HG03175 (cell line): ENCODE results near the gene KCNQ1.

Experiments used
- ATAC-seq: cut with Tn5 transposase; IDR thresholded peaks from one replicate; pipeline ENCODE4 v1.9.1; 2021; ENCODE audit warnings: mild to moderate bottlenecking, moderate library complexity; ENCODE audit not compliant: unreplicated experiment

Gene KCNQ1

DNA sequence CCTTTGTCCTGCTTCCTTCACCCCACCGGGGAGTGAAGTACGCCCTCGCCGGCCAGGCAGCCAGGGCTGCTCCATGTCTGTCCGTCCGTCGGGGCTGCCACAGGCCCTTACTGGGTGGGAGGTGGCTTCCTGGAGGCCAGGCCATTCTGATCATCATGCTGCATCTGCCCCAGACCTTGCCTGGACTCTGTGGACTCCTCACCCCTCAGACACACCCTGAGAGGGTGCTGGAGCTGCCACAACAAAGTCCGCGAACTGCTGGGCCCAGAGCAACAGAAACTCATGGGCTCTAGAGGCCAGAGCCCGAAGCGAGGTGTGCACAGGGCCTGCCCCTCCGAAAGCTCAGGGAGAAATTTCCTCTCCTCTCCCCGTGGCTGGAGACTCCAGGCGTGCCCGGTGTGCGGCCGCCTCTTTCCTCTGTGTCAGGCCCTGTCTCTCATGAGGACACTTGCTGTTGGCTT lies 130.8 kb downstream of the KCNQ1 start:
- no peak for ATAC-seq

GRCh38 chr11:2576111-2576510 lies 131.3 kb downstream of the KCNQ1 start:
- no peak for ATAC-seq

GRCh38 chr11:2576549-2576948 lies 131.7 kb downstream of the KCNQ1 start:
- no peak for ATAC-seq

GRCh38 chr11:2577031-2577990 lies 132.5 kb downstream of the KCNQ1 start:
- ATAC-seq: no peak

- no peak for ATAC-seq
Measured at GRCh38 chr11:2577991-2578928, 133.5 kb downstream of the KCNQ1 start.

DNA sequence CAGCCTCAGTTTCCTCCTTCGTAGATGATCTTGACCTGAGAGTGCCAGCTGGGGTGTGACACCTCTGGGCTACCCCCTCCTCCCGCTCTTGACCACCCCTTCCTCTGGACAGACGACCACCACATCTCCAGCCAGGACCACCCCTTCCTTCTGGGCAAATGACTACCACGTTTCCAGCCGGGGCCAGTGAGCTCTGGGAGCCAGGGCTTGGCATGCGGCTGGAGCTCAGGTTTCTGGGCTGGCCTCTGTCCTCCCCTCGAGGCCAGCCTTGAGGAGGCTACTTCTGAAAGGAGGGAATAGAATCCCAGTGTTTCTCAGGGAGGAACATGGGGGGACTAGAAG lies 134.1 kb downstream of the KCNQ1 start:
- no peak for ATAC-seq

- no peak for ATAC-seq
Measured at GRCh38 chr11:2579315-2580060, 134.7 kb downstream of the KCNQ1 start.

DNA sequence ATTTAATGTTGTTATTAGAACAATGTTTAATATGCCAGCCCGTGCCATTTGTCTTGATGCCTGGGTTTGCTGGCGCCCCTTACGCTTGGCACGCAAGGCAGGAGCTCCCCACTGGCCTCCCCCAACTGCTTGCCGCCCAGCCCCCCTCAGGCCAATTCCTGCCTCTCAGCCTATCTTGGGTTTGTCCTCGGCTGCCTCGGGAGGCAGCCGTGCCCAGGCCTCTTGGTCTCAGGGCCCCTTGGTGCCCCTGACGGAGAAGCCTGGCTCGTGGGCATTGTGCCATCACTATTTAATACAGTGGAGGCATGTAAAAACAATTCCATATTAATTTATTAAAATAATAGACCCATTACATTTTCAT lies 135.2 kb downstream of the KCNQ1 start:
- ATAC-seq: no peak

- no peak for ATAC-seq
Measured at GRCh38 chr11:2580571-2581001, 135.8 kb downstream of the KCNQ1 start.

GRCh38 chr11:2581151-2581930 lies 136.5 kb downstream of the KCNQ1 start:
- ATAC-seq: no peak

DNA sequence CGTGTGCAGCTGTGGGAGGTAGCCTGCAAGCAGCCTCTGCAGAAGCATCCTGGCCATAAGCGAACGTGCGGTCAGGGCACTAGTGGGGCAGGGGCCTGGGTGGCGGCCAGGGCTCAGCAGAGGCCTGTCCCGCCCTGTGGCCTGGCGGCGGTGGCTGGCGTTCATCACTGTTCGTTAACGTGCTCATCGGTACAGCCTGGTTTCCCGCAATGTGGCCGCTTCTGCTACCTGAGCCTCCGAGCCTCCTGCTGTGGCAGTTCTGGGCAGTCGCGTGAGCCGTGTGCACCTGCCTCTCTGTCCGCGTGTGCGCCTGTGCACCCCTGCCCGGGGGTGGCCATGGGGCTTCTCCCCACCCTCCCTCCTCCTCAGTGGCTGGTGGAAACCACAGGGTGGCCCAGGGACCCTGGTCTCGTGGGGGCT lies 137.1 kb downstream of the KCNQ1 start:
- no peak for ATAC-seq

- no peak for ATAC-seq
Measured at GRCh38 chr11:2582351-2582945, 137.6 kb downstream of the KCNQ1 start.

GRCh38 chr11:2582946-2583604 lies 138.3 kb downstream of the KCNQ1 start:
- ATAC-seq: no peak

DNA sequence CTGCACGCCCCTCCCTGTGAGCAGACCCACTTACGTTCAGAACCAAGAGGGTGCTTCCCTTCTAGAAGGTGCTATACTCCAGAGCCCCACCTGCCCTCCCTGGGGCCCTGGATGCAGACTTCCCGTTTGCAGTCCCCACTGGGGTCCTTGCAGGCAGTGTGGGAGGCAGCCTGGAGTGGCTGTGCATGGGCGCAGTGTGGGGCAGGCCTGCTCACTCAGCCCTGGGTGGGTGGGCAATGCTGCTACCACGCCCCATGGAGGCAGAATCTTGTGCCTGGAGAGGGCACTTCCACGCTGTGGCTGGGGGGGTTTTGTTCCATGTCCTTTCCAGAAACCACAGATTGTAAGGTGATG lies 138.8 kb downstream of the KCNQ1 start:
- ATAC-seq: no peak

DNA sequence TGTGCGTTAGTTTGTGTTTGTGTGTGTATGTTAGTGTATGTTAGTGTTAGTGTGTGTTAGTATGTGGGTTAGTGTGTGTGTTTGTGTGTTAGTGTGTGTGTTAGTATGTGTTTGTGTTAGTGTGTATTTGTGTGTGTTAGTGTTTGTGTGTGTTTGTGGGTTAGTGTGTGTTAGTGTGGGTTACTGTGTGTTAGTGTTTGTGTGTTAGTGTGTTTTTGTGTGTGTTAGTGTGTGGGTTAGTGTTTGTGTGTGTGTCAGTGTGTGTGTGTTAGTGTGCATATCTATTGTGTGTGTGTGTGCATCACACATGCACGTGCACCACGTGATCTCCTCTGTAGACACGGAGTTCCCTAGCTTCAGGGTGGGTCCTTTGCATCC lies 139.6 kb downstream of the KCNQ1 start:
- no peak for ATAC-seq

DNA sequence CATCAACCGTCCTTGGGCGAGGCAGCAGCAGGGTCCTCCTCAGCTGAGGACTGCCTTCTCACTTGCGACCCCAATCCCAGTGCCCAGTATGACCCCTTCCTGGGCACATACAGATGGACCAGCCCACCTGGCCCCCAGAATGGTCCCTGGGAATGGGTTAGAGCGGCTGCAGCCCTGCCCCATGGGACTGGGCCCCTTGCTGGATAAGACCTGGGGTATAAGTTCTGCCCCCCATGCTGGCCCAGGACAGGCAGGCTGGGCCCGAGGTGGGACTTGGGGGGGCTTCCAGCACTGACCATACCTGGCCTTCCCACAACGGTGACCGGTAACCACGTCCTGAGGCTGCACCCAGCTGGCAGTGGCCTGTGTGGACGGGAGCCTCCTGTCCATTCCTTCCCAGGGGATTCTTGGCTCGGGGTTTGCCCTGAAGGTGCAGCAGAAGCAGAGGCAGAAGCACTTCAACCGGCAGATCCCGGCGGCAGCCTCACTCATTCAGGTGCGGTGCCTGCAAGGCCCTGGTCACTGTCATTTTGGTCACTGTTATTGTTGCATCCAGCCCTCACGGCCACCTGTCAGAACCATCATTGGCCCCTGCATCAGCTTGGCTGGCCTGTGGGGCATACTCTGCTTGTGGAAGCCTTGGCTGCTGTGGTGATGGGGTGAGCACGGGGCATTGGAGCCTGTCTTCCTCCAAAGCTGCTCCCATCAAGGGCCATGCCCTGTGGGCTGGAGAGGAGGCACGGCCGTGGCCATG lies 140.2 kb downstream of the KCNQ1 start:
- no peak for ATAC-seq

DNA sequence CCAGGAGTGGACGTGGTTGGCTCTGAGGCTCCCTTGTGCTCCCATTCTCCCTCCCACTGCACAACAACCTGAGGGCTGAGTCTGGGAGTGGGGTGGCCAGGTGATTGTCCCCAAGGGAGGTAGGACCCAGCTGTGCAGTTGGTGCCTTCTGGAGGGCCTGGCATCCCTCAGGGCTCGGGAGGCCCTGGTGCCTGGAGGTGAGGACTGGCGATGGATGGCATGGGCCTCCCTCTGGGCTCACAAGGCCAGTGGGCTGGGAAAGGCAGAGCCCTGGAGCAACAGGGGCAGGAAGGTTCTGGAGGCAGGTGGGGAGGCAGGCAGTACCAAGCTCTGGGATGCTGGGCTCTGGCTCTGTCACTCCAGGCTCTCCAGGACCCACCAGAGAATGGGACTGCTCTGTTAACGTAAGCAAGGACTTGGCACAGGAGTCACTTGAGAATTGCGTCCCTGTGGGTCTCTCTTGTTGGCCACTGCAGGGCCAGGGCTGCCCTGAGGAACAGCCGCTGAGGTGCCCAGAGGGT lies 140.8 kb downstream of the KCNQ1 start:
- no peak for ATAC-seq

- ATAC-seq: no peak
Measured at GRCh38 chr11:2586087-2586792, 141.4 kb downstream of the KCNQ1 start.
